ENCODE data around the gene MYO9A.

MYO9A gene

GRCh38 chr15:71841563-71841962 is 276.4 kb downstream of the MYO9A start:
- Histone ChIP-seq H3K9me3 (no peaks in the 10 kb centered on the region), H3K27ac (no peak overlapping the region), H3K4me1 (ENCODE audit: control insufficient read depth in 1 of 2, insufficient read depth in 1 of 2, low read depth in 1 of 2, low read length in 1 of 2) (no peaks in the 10 kb centered on the region), H3K4me3 (ENCODE audit: low read depth in 1 of 2, low read length in 1 of 2) (no peak overlapping the region), H3K36me3 (peaks cover 3% of the 10 kb centered on the region), H3K27me3 (no peaks in the 10 kb centered on the region)
- no peak for TF ChIP-seq CTCF (IDR thresholded peaks at IDR 0.05)

- Histone ChIP-seq H3K27me3 (no peaks in the 10 kb centered on the region), H3K4me3 (ENCODE audit: low read depth in 1 of 2, low read length in 1 of 2) (no peak overlapping the region), H3K9me3 (no peaks in the 10 kb centered on the region), H3K36me3 (no peaks in the 10 kb centered on the region), H3K4me1 (ENCODE audit: control insufficient read depth in 1 of 2, insufficient read depth in 1 of 2, low read depth in 1 of 2, low read length in 1 of 2) (no peaks in the 10 kb centered on the region), H3K27ac (no peak overlapping the region)
- TF ChIP-seq CTCF (IDR thresholded peaks at IDR 0.05), result no peak
Measured at GRCh38 chr15:71830981-71831380, 287.0 kb downstream of the MYO9A start.

GRCh38 chr15:71826196-71826595 is 291.8 kb downstream of the MYO9A start:
- Histone ChIP-seq H3K27me3 (no peaks in the 10 kb centered on the region), H3K36me3 (no peaks in the 10 kb centered on the region)

GRCh38 chr15:71825021-71825730 is 292.8 kb downstream of the MYO9A start:
- Histone ChIP-seq H3K4me1 (ENCODE audit: control insufficient read depth in 1 of 2, insufficient read depth in 1 of 2, low read depth in 1 of 2, low read length in 1 of 2) (no peaks in the 10 kb centered on the region), H3K4me3 (ENCODE audit: low read depth in 1 of 2, low read length in 1 of 2) (no peak overlapping the region), H3K27ac (no peak overlapping the region), H3K36me3 (no peaks in the 10 kb centered on the region), H3K27me3 (no peaks in the 10 kb centered on the region), H3K9me3 (peaks cover 8% of the 10 kb centered on the region)
- TF ChIP-seq CTCF (IDR thresholded peaks at IDR 0.05), result no peak

More at GRCh38 chr15:71826196-71826595, 291.8 kb downstream of the MYO9A start:
- Histone ChIP-seq H3K4me3 (ENCODE audit: low read depth in 1 of 2, low read length in 1 of 2) (no peak overlapping the region), H3K27ac (no peak overlapping the region), H3K4me1 (ENCODE audit: control insufficient read depth in 1 of 2, insufficient read depth in 1 of 2, low read depth in 1 of 2, low read length in 1 of 2) (no peaks in the 10 kb centered on the region), H3K9me3 (peaks cover 8% of the 10 kb centered on the region)
- no peak for TF ChIP-seq CTCF (IDR thresholded peaks at IDR 0.05)

- no peak for TF ChIP-seq CTCF (IDR thresholded peaks at IDR 0.05)
- Histone ChIP-seq H3K36me3 (no peaks in the 10 kb centered on the region), H3K27ac (no peak overlapping the region), H3K4me1 (ENCODE audit: control insufficient read depth in 1 of 2, insufficient read depth in 1 of 2, low read depth in 1 of 2, low read length in 1 of 2) (no peaks in the 10 kb centered on the region), H3K4me3 (ENCODE audit: low read depth in 1 of 2, low read length in 1 of 2) (no peak overlapping the region), H3K9me3 (peaks cover 8% of the 10 kb centered on the region), H3K27me3 (no peaks in the 10 kb centered on the region)
Measured at GRCh38 chr15:71823801-71824200, 294.1 kb downstream of the MYO9A start.
